Spleen (tissue), 11 donors: ENCODE measurements around the gene DOCK11. TPM values are rescaled to one million over a fixed set of nuclear protein-coding genes. Genes with fewer than 3 reads are reported as not detected.

Source experiments
- DNase-seq: peaks from one replicate; pipeline ENCODE4 v3.0.0-alpha.2; 2020
- H3K27ac ChIP-seq, 8 donors: fragments of 200-600 bp; sonication (generic) in 7 of 8; 1 replicate in 4 of 8; 2 replicates in 4 of 8; pipeline versions ENCODE4 v1.5.0 to v1.8.0; 2016 to 2021; ENCODE audit warnings: inconsistent platforms in 4 of 8, mild to moderate bottlenecking in 4 of 8, moderate library complexity in 1 of 8
- H3K27me3 ChIP-seq, 7 donors: fragments of 200-600 bp; sonication (generic) in 6 of 7; replicated peaks in 1 of 7; 1 replicate in 4 of 7; 2 replicates in 3 of 7; pipeline versions ENCODE4 v1.5.0 to v1.8.0; 2016 to 2021; ENCODE audit warnings: inconsistent platforms in 3 of 7, mild to moderate bottlenecking in 1 of 7
- H3K36me3 ChIP-seq, 6 donors: fragments of 200-600 bp; sonication (generic) in 5 of 6; 1 replicate in 4 of 6; 2 replicates in 2 of 6; pipeline versions ENCODE4 v1.5.0 to v1.8.0; 2016 to 2021; ENCODE audit warnings: inconsistent platforms in 2 of 6
- H3K4me1 ChIP-seq, 6 donors: fragments of 200-600 bp; sonication (generic) in 5 of 6; 1 replicate in 3 of 6; 2 replicates in 3 of 6; pipeline versions ENCODE4 v1.5.0 to v1.8.0; 2016 to 2021; ENCODE audit warnings: inconsistent platforms in 3 of 6
- H3K4me3 ChIP-seq, 8 donors: fragments of 200-600 bp; sonication (generic) in 7 of 8; 1 replicate in 4 of 8; 2 replicates in 4 of 8; pipeline versions ENCODE4 v1.5.0 to v1.8.0; 2016 to 2021; ENCODE audit warnings: inconsistent platforms in 4 of 8, mild to moderate bottlenecking in 4 of 8, moderate library complexity in 2 of 8
- H3K9me3 ChIP-seq, 8 donors: fragments of 200-600 bp; sonication (generic) in 7 of 8; 1 replicate in 4 of 8; 2 replicates in 4 of 8; pipeline versions ENCODE4 v1.5.0 to v1.8.0; 2016 to 2021; ENCODE audit warnings: inconsistent platforms in 4 of 8
- POLR2A ChIP-seq, 3 donors: fragments of 450-650 bp; IDR thresholded peaks; one replicate each; pipeline ENCODE4 v1.5.1; 2017; ENCODE audit warnings: antibody characterized with exemption in 3 of 3, mild to moderate bottlenecking in 1 of 3
- POLR2AphosphoS5 ChIP-seq, 3 donors: sonication (generic); formaldehyde crosslinking; IDR thresholded peaks; one replicate each; pipeline ENCODE4 v1.5.1; 2017; ENCODE audit warnings: antibody characterized with exemption in 3 of 3
- WGBS, 5 donors: extraction: QIAGEN DNeasy Blood & Tissue Kit in 3 of 5; methylation state at CpG; one replicate each; pipeline versions ENCODE4 v1.1.5 to v1.1.7; 2013 to 2018; 5-methylcytosine and 5-hydroxymethylcytosine counted together
- intact Hi-C: fragments of 100-400 bp; cut with DNase I; formaldehyde crosslinking; loops from one replicate; pipeline ENCODE4 v1.15.0; 2023; ENCODE audit warnings: low total_unique reads
- polyA plus RNA-seq, 3 donors: library from polyadenylated mRNA; stranded (reverse); fragments of 200-250 nt; gene quantifications; one replicate each; pipeline ENCODE4 v1.2.1, GENCODE V29; 2013
- total RNA-seq, 7 donors: library from RNA; depleted of rRNA in 3 of 7; stranded (reverse); fragments of >200 nt in 3 of 7; fragmentation: NEBNext Ultra II Directional in 4 of 7; extraction: Animal tissue kit (Norgen Biotek cat#: 25700) in 4 of 7; gene quantifications; one replicate each; pipeline versions ENCODE4 v1.1.0 to v1.2.1, GENCODE V29; 2016 to 2021
- TF ChIP-seq, protein P1 (sequence below), 11 experiments: fragments of 200-600 bp in 7 of 11; fragments of 450-650 bp in 4 of 11; sonication (generic) in 4 of 11; IDR thresholded peaks in 8 of 11; conservative IDR thresholded peaks in 3 of 11; 1 replicate in 7 of 11; 2 replicates in 4 of 11; pipeline versions ENCODE4 v1.4.0 to v1.8.0; 2016 to 2021; ENCODE audit warnings: antibody characterized with exemption in 11 of 11, inconsistent platforms in 4 of 11, mild to moderate bottlenecking in 1 of 11
- donor health status: healthy with polysubstance abuse.
- donor health status: DM: no; HTN: no; CAD: no; lungs with moderate emphysema.
- donor health status: DM: no; HTN: no; CAD: no.
- donor health status: Bipolar disorder and iron deficiency.
- donor health status: healthy.
- donor health status: DM: no; HTN: no; CAD: no.
- donor health status: DM: yes; HTN: yes; CAD: no.

Gene DOCK11
- total and polyA plus RNA-seq, 10 donors = 32.8 to 68.9 (median 56.0) TPM

DNA sequence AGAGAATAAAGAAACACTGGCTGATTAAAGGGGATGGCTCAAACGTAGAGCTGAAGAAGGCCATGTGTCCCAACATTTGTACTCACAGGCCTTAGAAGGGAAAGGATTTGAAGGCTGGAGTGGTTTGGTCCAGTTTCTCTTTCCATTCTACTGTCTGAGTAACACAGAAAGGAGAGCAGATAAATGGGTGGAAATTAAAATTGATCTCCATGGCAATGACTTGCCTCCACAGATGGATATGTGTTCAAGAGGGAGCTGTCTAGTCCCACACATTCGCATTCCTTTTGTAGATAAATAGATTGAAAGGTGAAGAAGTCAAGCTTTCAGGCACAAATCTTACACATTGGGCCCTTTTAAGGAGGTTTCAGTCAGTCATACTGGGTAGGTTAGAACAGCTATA, 74.6 kb downstream of the DOCK11 start:
- Histone ChIP-seq H3K4me3 (no peak overlapping the region), H3K27ac (no peak overlapping the region), H3K9me3 (no peaks in the 10 kb centered on the region), H3K36me3 (peaks cover 0 to 85% (median 8%) of the 10 kb centered on the region in 6 donors), H3K27me3 (no peaks in the 10 kb centered on the region), H3K4me1 (no peaks in the 10 kb centered on the region)
- no peak for TF ChIP-seq POLR2A (IDR thresholded peaks at IDR 0.05)
- no peak for TF ChIP-seq POLR2AphosphoS5 (IDR thresholded peaks at IDR 0.05)
- TF ChIP-seq, protein P1, sequence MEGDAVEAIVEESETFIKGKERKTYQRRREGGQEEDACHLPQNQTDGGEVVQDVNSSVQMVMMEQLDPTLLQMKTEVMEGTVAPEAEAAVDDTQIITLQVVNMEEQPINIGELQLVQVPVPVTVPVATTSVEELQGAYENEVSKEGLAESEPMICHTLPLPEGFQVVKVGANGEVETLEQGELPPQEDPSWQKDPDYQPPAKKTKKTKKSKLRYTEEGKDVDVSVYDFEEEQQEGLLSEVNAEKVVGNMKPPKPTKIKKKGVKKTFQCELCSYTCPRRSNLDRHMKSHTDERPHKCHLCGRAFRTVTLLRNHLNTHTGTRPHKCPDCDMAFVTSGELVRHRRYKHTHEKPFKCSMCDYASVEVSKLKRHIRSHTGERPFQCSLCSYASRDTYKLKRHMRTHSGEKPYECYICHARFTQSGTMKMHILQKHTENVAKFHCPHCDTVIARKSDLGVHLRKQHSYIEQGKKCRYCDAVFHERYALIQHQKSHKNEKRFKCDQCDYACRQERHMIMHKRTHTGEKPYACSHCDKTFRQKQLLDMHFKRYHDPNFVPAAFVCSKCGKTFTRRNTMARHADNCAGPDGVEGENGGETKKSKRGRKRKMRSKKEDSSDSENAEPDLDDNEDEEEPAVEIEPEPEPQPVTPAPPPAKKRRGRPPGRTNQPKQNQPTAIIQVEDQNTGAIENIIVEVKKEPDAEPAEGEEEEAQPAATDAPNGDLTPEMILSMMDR (IDR thresholded peaks at IDR 0.05 in 8 of 11, conservative IDR thresholded peaks at IDR 0.05 in 3 of 11) = no peak
- no peak for DNase-seq
- WGBS, 5 donors = 71 to 100% (median 91%) methylated on average over 2 of the region's 2 CpGs
- intact Hi-C loops = no loop called here

DNA sequence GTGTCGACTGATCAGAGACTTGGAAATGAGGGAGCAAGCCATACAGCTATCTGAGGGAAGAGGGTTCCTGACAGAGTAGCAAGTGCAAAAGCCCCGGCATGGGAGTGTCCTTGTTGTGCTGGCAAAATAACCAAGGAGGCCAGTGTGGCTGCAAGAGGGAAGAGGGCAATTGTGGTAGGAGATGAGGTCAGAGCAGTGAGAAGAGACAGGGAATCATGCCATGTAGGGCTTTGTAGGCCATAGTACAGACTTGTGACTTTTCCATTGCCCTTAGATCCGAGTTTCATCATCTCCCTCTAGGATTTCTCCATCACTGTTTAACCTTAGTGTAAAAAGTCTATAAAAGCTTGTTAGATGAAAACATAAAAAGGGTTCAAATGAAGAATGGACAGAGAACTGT, 76.2 kb downstream of the DOCK11 start:
- no peaks in the 10 kb centered on the region for H3K9me3 ChIP-seq
- TF ChIP-seq, protein P1 (IDR thresholded peaks at IDR 0.05 in 8 of 11, conservative IDR thresholded peaks at IDR 0.05 in 3 of 11) = no peak
- no peak for TF ChIP-seq POLR2AphosphoS5 (IDR thresholded peaks at IDR 0.05)
- TF ChIP-seq POLR2A (IDR thresholded peaks at IDR 0.05) = no peak
- H3K36me3 ChIP-seq = peaks cover 0 to 86% (median 5%) of the 10 kb centered on the region in 6 donors
- H3K27me3 ChIP-seq = no peaks in the 10 kb centered on the region
- no peak overlapping the region for H3K27ac ChIP-seq
- H3K4me3 ChIP-seq = no peak overlapping the region
- H3K4me1 ChIP-seq = no peaks in the 10 kb centered on the region
- intact Hi-C loops = no loop called here
- 70 to 96% (median 90%) methylated on average over 3 of the region's 3 CpGs for WGBS, 5 donors
- DNase-seq = no peak

DNA sequence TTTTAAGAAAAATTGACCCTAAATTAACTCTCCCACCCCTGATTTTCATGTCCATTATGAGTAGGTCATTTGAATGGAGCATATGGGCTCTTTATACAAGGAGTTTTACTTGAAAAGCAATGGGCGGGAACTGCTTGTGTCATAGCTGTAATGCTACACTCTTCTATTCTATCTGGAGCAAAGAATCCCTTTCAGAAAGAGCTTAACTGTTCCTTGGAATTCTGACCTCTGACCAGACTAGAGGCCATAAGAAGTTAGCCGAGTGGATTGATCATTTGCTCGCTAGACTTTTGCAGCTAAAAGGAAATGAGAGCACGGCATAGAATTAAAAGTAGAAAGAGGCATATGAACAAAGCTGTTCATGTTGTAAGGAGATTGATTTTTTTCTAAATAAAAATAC, 79.1 kb downstream of the DOCK11 start:
- no peak for DNase-seq
- peaks cover 0 to 99% (median 4%) of the 10 kb centered on the region in 6 donors for H3K36me3 ChIP-seq
- 85 to 95% (median 90%) methylated on average over 4 of the region's 4 CpGs for WGBS, 5 donors
- TF ChIP-seq POLR2A (IDR thresholded peaks at IDR 0.05) (no peak), POLR2AphosphoS5 (IDR thresholded peaks at IDR 0.05) (no peak)
- TF ChIP-seq, protein P1 (IDR thresholded peaks at IDR 0.05 in 8 of 11, conservative IDR thresholded peaks at IDR 0.05 in 3 of 11) = no peak
- no peak overlapping the region for H3K4me3 ChIP-seq
- no peak overlapping the region for H3K27ac ChIP-seq
- no peaks in the 10 kb centered on the region for H3K4me1 ChIP-seq
- H3K27me3 ChIP-seq = no peaks in the 10 kb centered on the region
- intact Hi-C loops = no loop called here
- no peaks in the 10 kb centered on the region for H3K9me3 ChIP-seq

GRCh38 chrX:118577041-118577440, 81.4 kb downstream of the DOCK11 start:
- no peak for DNase-seq
- intact Hi-C loops = no loop called here
- TF ChIP-seq POLR2AphosphoS5 (IDR thresholded peaks at IDR 0.05) (no peak), POLR2A (IDR thresholded peaks at IDR 0.05) (no peak)
- TF ChIP-seq, protein P1 (IDR thresholded peaks at IDR 0.05 in 8 of 11, conservative IDR thresholded peaks at IDR 0.05 in 3 of 11) = no peak
- 86 to 100% (median 98%) methylated on average over 1 to 5 of the region's 5 CpGs for WGBS, 5 donors
- Histone ChIP-seq H3K36me3 (peaks cover 0 to 98% (median 10%) of the 10 kb centered on the region in 6 donors), H3K4me1 (no peaks in the 10 kb centered on the region), H3K27ac (no peak overlapping the region), H3K4me3 (no peak overlapping the region), H3K27me3 (no peaks in the 10 kb centered on the region), H3K9me3 (no peaks in the 10 kb centered on the region)
